ENCODE results near the gene SHISA5.

GRCh38 chr3:48511551-48511950 lies 7.6 kb upstream of the SHISA5 start:
- TF ChIP-seq CTCF (IDR thresholded peaks at IDR 0.05), result no peak
- TF ChIP-seq EZH2 (IDR thresholded peaks at IDR 0.05; ENCODE audit: borderline replicate concordance, insufficient read depth, low read depth, low read length, poor library complexity, severe bottlenecking), result no peak

Measured in B cell (primary cell).